SK-N-SH (cell line): ENCODE data around the gene PLA2G2F.

Experiments
- FOXJ3 ChIP-seq: sonication (generic); formaldehyde crosslinking; IDR thresholded peaks from 2 replicates; pipeline ENCODE4 v1.5.1; 2020; ENCODE audit warnings: mild to moderate bottlenecking, missing genetic modification reagents
- NFIC ChIP-seq: IDR thresholded peaks from 2 replicates; pipeline ENCODE4 v1.4.0; 2012; ENCODE audit warnings: borderline replicate concordance
- POLR2AphosphoS5 ChIP-seq: IDR thresholded peaks from 2 replicates; pipeline ENCODE4 v1.6.1; 2012; ENCODE audit warnings: low read depth, low read length
- TCF12 ChIP-seq: IDR thresholded peaks from 2 replicates; pipeline ENCODE4 v1.4.0; 2012

DNA sequence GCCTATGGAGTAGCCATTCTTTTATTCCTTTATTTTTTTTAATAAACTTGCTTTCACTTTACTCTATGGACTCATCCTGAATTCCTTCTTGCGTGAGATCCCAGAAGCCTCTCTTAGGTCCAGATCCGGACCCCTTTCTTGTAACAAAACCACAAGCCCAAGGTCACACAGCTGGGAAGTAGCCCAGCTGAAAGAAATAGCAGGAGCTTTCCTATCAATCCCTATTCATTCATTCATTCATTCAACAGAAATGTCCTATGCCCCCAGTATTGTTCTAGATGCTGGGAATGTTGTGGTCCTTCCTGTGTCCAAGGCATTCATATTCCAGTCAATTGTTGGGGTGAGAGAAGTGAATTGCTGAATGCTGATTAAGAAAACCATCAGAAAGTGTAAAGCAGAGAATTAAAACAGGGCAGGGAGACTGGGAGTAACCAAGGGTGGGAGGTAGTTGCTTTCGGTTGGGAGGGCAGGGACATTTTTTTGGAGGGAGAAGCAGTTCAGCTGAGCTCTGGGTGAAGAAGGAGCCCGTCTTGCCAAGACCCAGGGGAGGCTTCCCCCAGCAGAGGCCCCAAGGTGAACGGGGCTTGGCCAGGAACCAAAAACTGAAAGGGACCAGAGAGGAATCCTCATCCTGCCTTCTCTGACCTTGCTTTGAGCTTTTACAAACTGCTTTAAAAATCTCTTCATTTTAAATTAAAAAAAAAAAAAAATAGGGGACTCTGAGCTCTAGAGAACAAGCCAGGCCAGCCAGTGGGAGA is 30.6 kb upstream of the PLA2G2F start:
- TF ChIP-seq TCF12 = no peak
- no peak for TF ChIP-seq NFIC
- no peak for TF ChIP-seq FOXJ3 (CRISPR knock-in tag)
- no peak for TF ChIP-seq POLR2AphosphoS5
